Pulmonary artery endothelial cell (primary cell): ENCODE measurements around the gene GSPT1. TPM values are rescaled to one million over a fixed set of nuclear protein-coding genes. Genes with fewer than 3 reads are reported as not detected.

Source experiments
- total RNA-seq: library from RNA; depleted of rRNA; stranded (reverse); fragments of >200 nt; gene quantifications from 2 replicates; pipeline ENCODE4 v1.2.3, GENCODE V29; 2014

Gene GSPT1
- total RNA-seq, 1 donor from 2014 or later, result 63.0 TPM

Other genes starting within 250 kb of the GSPT1 start
- gene SNN, start 247.5 kb downstream of the GSPT1 start, total RNA-seq, result 16.9 and 30.1 TPM in 2 replicates
- gene TXNDC11, start 173.1 kb downstream of the GSPT1 start, total RNA-seq, result 23.7 and 31.4 TPM in 2 replicates
- gene ZC3H7A, start 118.7 kb downstream of the GSPT1 start, total RNA-seq, result 27.6 and 32.2 TPM in 2 replicates
- gene RSL1D1, start 64.4 kb downstream of the GSPT1 start, total RNA-seq, result 63.6 and 94.2 TPM in 2 replicates
- 0.40 and 1.8 TPM in 2 replicates for gene NPIPB2, start 26.1 kb upstream of the GSPT1 start, total RNA-seq
- not detected in 2 replicates for gene TNFRSF17, start 49.3 kb upstream of the GSPT1 start, total RNA-seq
- 6.7 and 12.8 TPM in 2 replicates for gene SNX29, start 60.8 kb upstream of the GSPT1 start, total RNA-seq